SK-N-SH (cell line): Measurements from ENCODE around the gene ZC3H7B. TPM values are rescaled to one million over a fixed set of nuclear protein-coding genes. Genes with fewer than 3 reads are reported as not detected.

Experiments
- CTCF ChIA-PET: fragments of 300-600, 350-600 bp; formaldehyde crosslinking; extraction: SDS; loops from one replicate; lab custom pipeline; 2021; lab: Yijun Ruan, JAX
- POLR2A ChIA-PET: fragments of 350-600 bp; sonication (Branson Sonifier 250); formaldehyde crosslinking; extraction: SDS; loops from one replicate; lab custom pipeline; 2020; ENCODE audit warnings: antibody characterized with exemption, inconsistent platforms; lab: Yijun Ruan, JAX
- DNase-seq: peaks from one replicate; pipeline ENCODE4 v3.0.0; 2012
- H2AFZ ChIP-seq: fragments of 200-600 bp; sonication (generic); 2 replicates; pipeline ENCODE4 v1.8.1; 2016; ENCODE audit warnings: antibody characterized with exemption, mild to moderate bottlenecking, low read depth
- H3F3A ChIP-seq: fragments of 200-600 bp; sonication (generic); replicated peaks from 2 replicates; pipeline ENCODE3; 2016; ENCODE audit warnings: antibody characterized with exemption, mild to moderate bottlenecking; ENCODE audit not compliant: insufficient read depth
- H3K27ac ChIP-seq, 2 experiments: fragments of 200-500 bp in 1 of 2; fragments of 200-600 bp in 1 of 2; sonication (Bioruptor generic) in 1 of 2; sonication (generic), shearing (Covaris generic) in 1 of 2; 2 replicates each; pipeline versions ENCODE4 v1.5.1 to v1.6.1; 2014 to 2016; ENCODE audit warnings: low read depth in 2 of 2, inconsistent platforms in 1 of 2, low read length in 1 of 2, mild to moderate bottlenecking in 1 of 2, mixed read lengths in 1 of 2
- H3K27me3 ChIP-seq: fragments of 200-600 bp; sonication (generic), shearing (Covaris generic); 2 replicates; pipeline ENCODE4 v1.6.1; 2016; ENCODE audit warnings: mixed run types; ENCODE audit not compliant: insufficient read depth
- H3K36me3 ChIP-seq, 2 experiments: fragments of 200-500 bp in 1 of 2; fragments of 200-600 bp in 1 of 2; sonication (Bioruptor generic) in 1 of 2; sonication (generic) in 1 of 2; replicated peaks in 1 of 2; 2 replicates each; pipeline versions ENCODE3 to v1.5.1; 2014 to 2016; ENCODE audit warnings: low read length in 1 of 2, mild to moderate bottlenecking in 1 of 2; ENCODE audit not compliant: insufficient read depth in 2 of 2, control insufficient read depth in 1 of 2
- H3K4me1 ChIP-seq, 2 experiments: fragments of 200-500 bp in 1 of 2; fragments of 200-600 bp in 1 of 2; sonication (Bioruptor generic) in 1 of 2; sonication (generic), shearing (Covaris generic) in 1 of 2; 2 replicates each; pipeline versions ENCODE4 v1.5.1 to v1.6.1; 2014 to 2016; ENCODE audit warnings: low read depth in 1 of 2, low read length in 1 of 2, mixed run types in 1 of 2; ENCODE audit not compliant: insufficient read depth in 2 of 2, control insufficient read depth in 1 of 2
- H3K4me2 ChIP-seq: fragments of 200-600 bp; sonication (generic), shearing (Covaris generic); 2 replicates; pipeline ENCODE4 v1.6.1; 2017; ENCODE audit warnings: mixed run types
- H3K4me3 ChIP-seq, 2 experiments: fragments of 200-500 bp in 1 of 2; fragments of 200-600 bp in 1 of 2; sonication (Bioruptor generic) in 1 of 2; sonication (generic), shearing (Covaris generic) in 1 of 2; 2 replicates each; pipeline versions ENCODE4 v1.5.1 to v1.8.1; 2014 to 2016; ENCODE audit warnings: low read depth in 2 of 2, inconsistent platforms in 1 of 2, low read length in 1 of 2, mild to moderate bottlenecking in 1 of 2, mixed read lengths in 1 of 2, moderate library complexity in 1 of 2
- H3K79me2 ChIP-seq: fragments of 200-600 bp; sonication (generic); 2 replicates; pipeline ENCODE4 v1.8.1; 2017; ENCODE audit warnings: mild to moderate bottlenecking; ENCODE audit not compliant: insufficient read depth
- H3K9ac ChIP-seq: fragments of 200-600 bp; sonication (generic); 2 replicates; pipeline ENCODE4 v1.6.1; 2017; ENCODE audit warnings: mixed run types
- H3K9me2 ChIP-seq: fragments of 200-600 bp; sonication (generic); 2 replicates; pipeline ENCODE4 v1.6.1; 2017; ENCODE audit warnings: mixed run types
- H3K9me3 ChIP-seq: fragments of 200-600 bp; sonication (generic); 2 replicates; pipeline ENCODE4 v1.6.1; 2017; ENCODE audit warnings: mixed run types, mild to moderate bottlenecking, moderate library complexity
- H4K20me1 ChIP-seq: fragments of 200-600 bp; sonication (generic); 2 replicates; pipeline ENCODE4 v1.6.1; 2017; ENCODE audit warnings: mild to moderate bottlenecking, mixed run types; ENCODE audit not compliant: insufficient read depth
- CHD2 ChIP-seq: fragments of 150-350 bp; IDR thresholded peaks from 2 replicates; pipeline ENCODE4 v1.6.1; 2018; ENCODE audit warnings: low read length; ENCODE audit not compliant: partially characterized antibody
- ELF1 ChIP-seq: IDR thresholded peaks from 2 replicates; pipeline ENCODE4 v1.4.0; 2012
- EP300 ChIP-seq, 2 experiments: IDR thresholded peaks; 2 replicates each; pipeline versions ENCODE4 v1.4.0 to v1.6.1; 2012; ENCODE audit warnings: borderline replicate concordance in 1 of 2, low read depth in 1 of 2, low read length in 1 of 2
- FOXJ3 ChIP-seq: sonication (generic); formaldehyde crosslinking; IDR thresholded peaks from 2 replicates; pipeline ENCODE4 v1.5.1; 2020; ENCODE audit warnings: mild to moderate bottlenecking, missing genetic modification reagents
- FOXM1 ChIP-seq: IDR thresholded peaks from 2 replicates; pipeline ENCODE4 v1.4.0; 2012; ENCODE audit warnings: low read depth, mild to moderate bottlenecking
- JUND ChIP-seq: IDR thresholded peaks from 2 replicates; pipeline ENCODE4 v1.4.0; 2012
- NFIC ChIP-seq: IDR thresholded peaks from 2 replicates; pipeline ENCODE4 v1.4.0; 2012; ENCODE audit warnings: borderline replicate concordance
- NRF1 ChIP-seq: IDR thresholded peaks from 2 replicates; pipeline ENCODE4 v1.6.1; 2012; ENCODE audit warnings: low read depth, mild to moderate bottlenecking, low read length
- POLR2AphosphoS5 ChIP-seq: IDR thresholded peaks from 2 replicates; pipeline ENCODE4 v1.6.1; 2012; ENCODE audit warnings: low read depth, low read length
- RFX5 ChIP-seq: IDR thresholded peaks from 2 replicates; pipeline ENCODE4 v1.6.1; 2012; ENCODE audit warnings: mild to moderate bottlenecking, improper control_type of control experiment, low read length
- RXRA ChIP-seq: IDR thresholded peaks from 2 replicates; pipeline ENCODE4 v1.4.0; 2012; ENCODE audit warnings: low read depth, mild to moderate bottlenecking, borderline replicate concordance
- SIN3A ChIP-seq: IDR thresholded peaks from 2 replicates; pipeline ENCODE4 v1.6.1; 2012; ENCODE audit warnings: low read depth, mild to moderate bottlenecking, low read length, moderate library complexity, borderline replicate concordance
- TAF1 ChIP-seq: IDR thresholded peaks from 2 replicates; pipeline ENCODE4 v1.6.1; 2012; ENCODE audit warnings: low read depth, mild to moderate bottlenecking, low read length, moderate library complexity, borderline replicate concordance
- TEAD4 ChIP-seq: IDR thresholded peaks from 2 replicates; pipeline ENCODE4 v1.4.0; 2012; ENCODE audit warnings: mild to moderate bottlenecking, borderline replicate concordance; ENCODE audit not compliant: insufficient read depth
- YY1 ChIP-seq: IDR thresholded peaks from 2 replicates; pipeline ENCODE4 v1.4.0; 2012; ENCODE audit warnings: low read depth, mild to moderate bottlenecking
- WGBS: methylation state at CpG from one replicate; pipeline ENCODE4 v1.1.6; 2017; ENCODE audit warnings: low lambda C conversion rate; 5-methylcytosine and 5-hydroxymethylcytosine counted together
- polyA plus RNA-seq, 3 experiments: library from polyadenylated mRNA; depleted of rRNA; stranded (reverse); fragments of >200 nt; gene quantifications; 2 replicates each; pipeline ENCODE4 v1.2.3, GENCODE V29; 2012
- TF ChIP-seq, protein P1 (sequence below): IDR thresholded peaks from 2 replicates; pipeline ENCODE4 v1.4.0; 2012; ENCODE audit warnings: low read depth
- TF ChIP-seq, protein P2 (sequence below): IDR thresholded peaks from 2 replicates; pipeline ENCODE4 v1.4.0; 2012; ENCODE audit warnings: low read depth, borderline replicate concordance
- TF ChIP-seq, protein P3 (sequence below): IDR thresholded peaks from 2 replicates; pipeline ENCODE4 v1.4.0; 2012; ENCODE audit warnings: low read depth, borderline replicate concordance

The ZC3H7B gene
- polyA plus RNA-seq, 1 of the 3 experiments (the other 2 are of a cell fraction): 27.1 TPM

DNA sequence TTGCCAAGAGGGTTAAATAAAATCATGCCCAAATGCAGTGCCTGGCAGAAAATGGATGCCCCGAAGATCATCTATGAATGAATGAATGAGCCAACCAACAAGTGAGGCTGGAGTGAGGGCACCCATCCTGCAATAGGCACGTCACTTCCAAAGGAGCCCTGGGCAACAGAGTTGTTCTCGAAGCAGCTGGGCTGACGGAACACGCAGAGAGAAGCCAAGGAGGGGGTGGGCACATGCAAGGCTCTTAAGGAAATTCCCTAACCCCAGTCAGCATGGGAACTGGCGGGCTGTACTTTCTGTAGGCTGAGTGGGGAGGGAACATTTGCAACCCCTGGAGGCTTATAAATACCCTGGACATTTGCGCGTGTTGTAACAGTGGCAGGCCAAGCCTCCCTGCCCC is 49.0 kb upstream of the ZC3H7B start:
- Histone ChIP-seq H3F3A (no peaks in the 10 kb centered on the region), H3K4me2 (no peak overlapping the region), H3K9me2 (no peaks in the 10 kb centered on the region), H4K20me1 (no peaks in the 10 kb centered on the region), H3K4me1 (no peaks in the 10 kb centered on the region), H3K36me3 (peaks cover 0 to 42% of the 10 kb centered on the region in 2 experiments), H3K27ac (no peak overlapping the region), H2AFZ (no peak overlapping the region), H3K79me2 (no peaks in the 10 kb centered on the region), H3K9ac (no peak overlapping the region), H3K9me3 (no peaks in the 10 kb centered on the region), H3K27me3 (no peaks in the 10 kb centered on the region), H3K4me3 (no peak overlapping the region)
- no peak for DNase-seq
- TF ChIP-seq, protein P1, sequence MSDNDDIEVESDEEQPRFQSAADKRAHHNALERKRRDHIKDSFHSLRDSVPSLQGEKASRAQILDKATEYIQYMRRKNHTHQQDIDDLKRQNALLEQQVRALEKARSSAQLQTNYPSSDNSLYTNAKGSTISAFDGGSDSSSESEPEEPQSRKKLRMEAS: no peak
- no peak for TF ChIP-seq FOXJ3 (CRISPR knock-in tag)
- TF ChIP-seq FOXM1: no peak
- TF ChIP-seq SIN3A: no peak
- TF ChIP-seq, protein P2, sequence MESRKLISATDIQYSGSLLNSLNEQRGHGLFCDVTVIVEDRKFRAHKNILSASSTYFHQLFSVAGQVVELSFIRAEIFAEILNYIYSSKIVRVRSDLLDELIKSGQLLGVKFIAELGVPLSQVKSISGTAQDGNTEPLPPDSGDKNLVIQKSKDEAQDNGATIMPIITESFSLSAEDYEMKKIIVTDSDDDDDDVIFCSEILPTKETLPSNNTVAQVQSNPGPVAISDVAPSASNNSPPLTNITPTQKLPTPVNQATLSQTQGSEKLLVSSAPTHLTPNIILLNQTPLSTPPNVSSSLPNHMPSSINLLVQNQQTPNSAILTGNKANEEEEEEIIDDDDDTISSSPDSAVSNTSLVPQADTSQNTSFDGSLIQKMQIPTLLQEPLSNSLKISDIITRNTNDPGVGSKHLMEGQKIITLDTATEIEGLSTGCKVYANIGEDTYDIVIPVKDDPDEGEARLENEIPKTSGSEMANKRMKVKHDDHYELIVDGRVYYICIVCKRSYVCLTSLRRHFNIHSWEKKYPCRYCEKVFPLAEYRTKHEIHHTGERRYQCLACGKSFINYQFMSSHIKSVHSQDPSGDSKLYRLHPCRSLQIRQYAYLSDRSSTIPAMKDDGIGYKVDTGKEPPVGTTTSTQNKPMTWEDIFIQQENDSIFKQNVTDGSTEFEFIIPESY: no peak
- TF ChIP-seq CHD2: no peak
- no peak for TF ChIP-seq TEAD4
- no peak for TF ChIP-seq NRF1
- no peak for TF ChIP-seq RFX5
- TF ChIP-seq, protein P3, sequence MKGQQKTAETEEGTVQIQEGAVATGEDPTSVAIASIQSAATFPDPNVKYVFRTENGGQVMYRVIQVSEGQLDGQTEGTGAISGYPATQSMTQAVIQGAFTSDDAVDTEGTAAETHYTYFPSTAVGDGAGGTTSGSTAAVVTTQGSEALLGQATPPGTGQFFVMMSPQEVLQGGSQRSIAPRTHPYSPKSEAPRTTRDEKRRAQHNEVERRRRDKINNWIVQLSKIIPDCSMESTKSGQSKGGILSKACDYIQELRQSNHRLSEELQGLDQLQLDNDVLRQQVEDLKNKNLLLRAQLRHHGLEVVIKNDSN: no peak
- no peak for TF ChIP-seq ELF1
- TF ChIP-seq POLR2AphosphoS5: no peak
- no peak for TF ChIP-seq RXRA
- 87% methylated on average over 5 of the region's 8 CpGs for WGBS
- ChIA-PET CTCF (interaction anchor here (1.0 kb wide), 1 partner anchor 32 kb away, joined by 3 read pairs; no protein-coding TSS in a partner anchor), POLR2A (no interaction called here)

DNA sequence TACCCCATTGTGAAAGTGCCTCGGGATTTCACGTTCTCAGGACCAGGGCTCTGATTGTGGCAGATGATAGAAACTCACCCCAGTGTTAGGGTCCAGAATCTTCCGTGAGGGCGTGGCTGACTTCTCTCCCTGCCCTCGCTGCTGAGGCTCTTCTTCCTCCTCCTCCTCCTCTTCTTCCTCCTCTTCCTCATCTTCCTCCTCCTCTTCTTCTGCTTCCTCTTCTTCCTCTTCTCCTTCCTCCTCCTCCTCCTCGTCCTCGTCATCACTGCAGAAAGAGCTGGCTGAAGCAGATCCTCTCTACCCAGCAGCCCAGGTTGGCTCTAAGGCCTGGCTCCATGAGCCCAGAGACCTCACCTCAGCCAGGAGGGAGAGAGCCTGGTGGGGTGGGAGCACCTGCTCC is 47.1 kb upstream of the ZC3H7B start:
- TF ChIP-seq YY1: no peak
- TF ChIP-seq POLR2AphosphoS5: no peak
- no peak for TF ChIP-seq JUND
- TF ChIP-seq NFIC: no peak
- TF ChIP-seq TAF1: no peak
- TF ChIP-seq RXRA: no peak
- TF ChIP-seq, protein P3: no peak
- TF ChIP-seq, protein P1: no peak
- TF ChIP-seq EP300 (IDR thresholded peaks at IDR 0.05; ENCODE audit: borderline replicate concordance in 1 of 2, low read depth in 1 of 2, low read length in 1 of 2): no peak
- no peak for TF ChIP-seq FOXJ3 (CRISPR knock-in tag)
- no peak for TF ChIP-seq SIN3A
- no peaks in the 10 kb centered on the region for H3K9me3 ChIP-seq
- H3K9ac ChIP-seq: no peak overlapping the region

More for the DNA sequence above, 47.1 kb upstream of the ZC3H7B start:
- DNase-seq: no peak
- Histone ChIP-seq H3K9me2 (no peaks in the 10 kb centered on the region), H3K36me3 (peaks cover 0 to 40% of the 10 kb centered on the region in 2 experiments), H4K20me1 (no peaks in the 10 kb centered on the region), H3K27ac (no peak overlapping the region), H3F3A (no peaks in the 10 kb centered on the region), H3K79me2 (no peaks in the 10 kb centered on the region), H3K4me1 (no peaks in the 10 kb centered on the region), H2AFZ (no peak overlapping the region), H3K27me3 (no peaks in the 10 kb centered on the region), H3K4me3 (no peak overlapping the region), H3K4me2 (no peak overlapping the region)
- CTCF ChIA-PET: interaction anchor here (1.4 kb wide), 1 partner anchor 12 kb away, joined by 3 read pairs; no protein-coding TSS in a partner anchor
- POLR2A ChIA-PET: no interaction called here
- 93% methylated on average over 7 of the region's 7 CpGs for WGBS
